ENCODE data around the gene DAD1.
"Not testable (repeated sequence)": the region's sequence is repeated elsewhere in the genome, so short reads cannot be mapped to it uniquely, and the experiment has no call there.

DAD1 gene

GRCh38 chr14:22569737-22570131, 19.3 kb downstream of the DAD1 start:
- Histone ChIP-seq H4K20me1 (ENCODE audit: insufficient read depth, low read length) (peaks cover 5% of the 10 kb centered on the region; the same call in 1 of the 2 replicates), H3K4me2 (ENCODE audit: low read length) (peak overlapping the region; percentile 57), H3K4me3 (ENCODE audit: low read length) (peak overlapping the region; percentile 65), H3K9me3 (ENCODE audit: insufficient read depth, low read length) (no peaks in the 10 kb centered on the region), H3K4me1 (ENCODE audit: low read length) (peaks cover 35% of the 10 kb centered on the region), H3K79me2 (ENCODE audit: low read length) (peaks cover 34% of the 10 kb centered on the region), H3K27me3 (ENCODE audit: low read depth, low read length) (no peaks in the 10 kb centered on the region), H3K36me3 (replicated peaks; ENCODE audit: low read depth, low read length) (peaks cover 53% of the 10 kb centered on the region), H3K9ac (ENCODE audit: low read length) (peak overlapping the region; percentile 55), H2AFZ (ENCODE audit: low read depth, low read length) (no peak overlapping the region), H3K27ac (ENCODE audit: low read length) (peak overlapping the region; percentile 37)
- TF ChIP-seq EZH2phosphoT487 (IDR thresholded peaks at IDR 0.05; ENCODE audit: low read depth) = no peak
- TF ChIP-seq, protein P1, sequence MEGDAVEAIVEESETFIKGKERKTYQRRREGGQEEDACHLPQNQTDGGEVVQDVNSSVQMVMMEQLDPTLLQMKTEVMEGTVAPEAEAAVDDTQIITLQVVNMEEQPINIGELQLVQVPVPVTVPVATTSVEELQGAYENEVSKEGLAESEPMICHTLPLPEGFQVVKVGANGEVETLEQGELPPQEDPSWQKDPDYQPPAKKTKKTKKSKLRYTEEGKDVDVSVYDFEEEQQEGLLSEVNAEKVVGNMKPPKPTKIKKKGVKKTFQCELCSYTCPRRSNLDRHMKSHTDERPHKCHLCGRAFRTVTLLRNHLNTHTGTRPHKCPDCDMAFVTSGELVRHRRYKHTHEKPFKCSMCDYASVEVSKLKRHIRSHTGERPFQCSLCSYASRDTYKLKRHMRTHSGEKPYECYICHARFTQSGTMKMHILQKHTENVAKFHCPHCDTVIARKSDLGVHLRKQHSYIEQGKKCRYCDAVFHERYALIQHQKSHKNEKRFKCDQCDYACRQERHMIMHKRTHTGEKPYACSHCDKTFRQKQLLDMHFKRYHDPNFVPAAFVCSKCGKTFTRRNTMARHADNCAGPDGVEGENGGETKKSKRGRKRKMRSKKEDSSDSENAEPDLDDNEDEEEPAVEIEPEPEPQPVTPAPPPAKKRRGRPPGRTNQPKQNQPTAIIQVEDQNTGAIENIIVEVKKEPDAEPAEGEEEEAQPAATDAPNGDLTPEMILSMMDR (IDR thresholded peaks at IDR 0.05; ENCODE audit: low read depth, low read length) = no peak

DNA sequence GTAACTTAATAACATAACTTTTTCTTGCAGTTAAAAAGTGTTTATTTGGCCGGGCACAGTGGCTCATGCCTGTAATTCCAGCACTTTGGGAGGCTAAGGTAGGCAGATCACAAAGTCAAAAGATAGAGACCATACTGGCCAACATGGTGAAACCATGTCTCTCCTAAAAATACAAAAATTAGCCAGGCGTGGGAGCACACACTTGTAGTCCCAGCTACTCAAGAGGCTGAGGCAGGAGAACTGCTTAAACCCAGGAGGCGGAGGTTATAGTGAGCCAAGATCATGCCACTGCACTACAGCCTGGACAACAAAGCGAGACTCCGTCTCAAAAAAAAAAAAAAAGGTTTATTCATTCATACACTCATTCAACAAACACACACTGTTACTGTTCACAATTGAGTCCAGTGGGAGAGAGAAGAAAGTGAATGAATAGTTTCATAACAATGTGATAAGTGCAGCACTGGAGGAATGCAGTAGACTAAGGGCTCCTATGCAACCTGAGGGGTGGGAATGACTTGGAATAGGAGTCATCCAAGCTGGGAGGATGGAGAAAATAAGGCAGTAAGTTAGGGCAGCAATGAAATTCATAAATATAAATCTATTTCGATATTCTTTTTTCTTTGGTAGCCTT, 19.8 kb downstream of the DAD1 start:
- no peak overlapping the region for H3K9ac ChIP-seq (ENCODE audit: low read length)

DNA sequence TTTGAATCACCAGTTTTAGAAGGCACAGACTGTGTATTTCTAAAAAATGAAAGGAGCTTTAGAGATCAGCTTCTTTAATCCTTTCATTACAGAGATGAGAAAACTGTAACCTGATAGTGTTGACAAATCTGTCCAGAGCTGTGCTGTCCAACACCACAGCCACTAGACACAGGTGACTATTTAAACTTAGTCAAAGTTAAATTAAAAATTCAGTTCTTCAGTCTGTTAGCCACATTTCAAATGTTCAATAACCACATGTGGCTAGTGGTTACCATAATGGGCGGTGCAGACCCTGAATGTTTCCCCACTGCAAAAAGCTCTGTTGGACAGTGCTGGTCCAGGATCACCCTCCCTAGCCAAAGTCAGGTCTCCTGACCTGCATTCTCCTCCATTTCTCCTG, 21.6 kb downstream of the DAD1 start:
- Histone ChIP-seq H3K9ac (ENCODE audit: low read length) (no peak overlapping the region), H3K4me2 (ENCODE audit: low read length) (no peak overlapping the region), H3K79me2 (ENCODE audit: low read length) (peaks cover 34% of the 10 kb centered on the region), H3K27ac (ENCODE audit: low read length) (no peak overlapping the region), H3K9me3 (ENCODE audit: insufficient read depth, low read length) (no peaks in the 10 kb centered on the region), H3K4me1 (ENCODE audit: low read length) (peaks cover 35% of the 10 kb centered on the region), H3K36me3 (replicated peaks; ENCODE audit: low read depth, low read length) (peaks cover 47% of the 10 kb centered on the region), H3K4me3 (ENCODE audit: low read length) (no peak overlapping the region), H3K27me3 (ENCODE audit: low read depth, low read length) (no peaks in the 10 kb centered on the region), H2AFZ (ENCODE audit: low read depth, low read length) (no peak overlapping the region), H4K20me1 (ENCODE audit: insufficient read depth, low read length) (peaks cover 5% of the 10 kb centered on the region; the same call in 1 of the 2 replicates)
- TF ChIP-seq EZH2phosphoT487 (IDR thresholded peaks at IDR 0.05; ENCODE audit: low read depth) = no peak
- TF ChIP-seq, protein P1 (IDR thresholded peaks at IDR 0.05; ENCODE audit: low read depth, low read length) = no peak

More for the DNA sequence above, 19.8 kb downstream of the DAD1 start:
- Histone ChIP-seq H3K79me2 (ENCODE audit: low read length) (peaks cover 34% of the 10 kb centered on the region), H3K4me3 (ENCODE audit: low read length) (no peak overlapping the region), H3K4me2 (ENCODE audit: low read length) (peak overlapping the region; percentile 57; the same call in 1 of the 2 replicates), H3K4me1 (ENCODE audit: low read length) (peaks cover 35% of the 10 kb centered on the region), H3K27ac (ENCODE audit: low read length) (no peak overlapping the region), H3K9me3 (ENCODE audit: insufficient read depth, low read length) (no peaks in the 10 kb centered on the region), H2AFZ (ENCODE audit: low read depth, low read length) (no peak overlapping the region), H3K36me3 (replicated peaks; ENCODE audit: low read depth, low read length) (peaks cover 53% of the 10 kb centered on the region), H3K27me3 (ENCODE audit: low read depth, low read length) (no peaks in the 10 kb centered on the region), H4K20me1 (ENCODE audit: insufficient read depth, low read length) (peaks cover 5% of the 10 kb centered on the region; the same call in 1 of the 2 replicates)
- TF ChIP-seq EZH2phosphoT487 (IDR thresholded peaks at IDR 0.05; ENCODE audit: low read depth) = no peak
- TF ChIP-seq, protein P1 (IDR thresholded peaks at IDR 0.05; ENCODE audit: low read depth, low read length) = no peak

DNA sequence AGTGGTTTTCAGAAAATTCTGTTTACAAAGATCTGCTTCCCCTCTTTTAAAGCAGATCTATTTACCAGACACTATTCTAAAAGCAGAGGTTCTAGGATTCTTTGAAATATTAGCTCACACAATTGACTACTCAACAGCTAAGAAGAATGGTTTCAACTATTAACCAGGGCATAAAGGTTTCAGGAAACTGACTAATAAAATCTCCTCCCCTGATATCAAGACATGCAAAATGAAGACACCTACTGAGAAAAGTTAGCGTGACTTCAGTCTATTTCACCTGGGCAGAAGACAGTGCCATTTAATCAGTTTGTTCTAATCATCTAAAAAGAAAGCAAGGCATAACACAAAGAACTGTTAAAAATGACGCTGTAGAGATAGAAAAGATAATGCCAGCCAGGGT, 22.2 kb downstream of the DAD1 start:
- Histone ChIP-seq H3K36me3 (replicated peaks; ENCODE audit: low read depth, low read length) (peaks cover 41% of the 10 kb centered on the region), H3K4me2 (ENCODE audit: low read length) (no peak overlapping the region)

DNA sequence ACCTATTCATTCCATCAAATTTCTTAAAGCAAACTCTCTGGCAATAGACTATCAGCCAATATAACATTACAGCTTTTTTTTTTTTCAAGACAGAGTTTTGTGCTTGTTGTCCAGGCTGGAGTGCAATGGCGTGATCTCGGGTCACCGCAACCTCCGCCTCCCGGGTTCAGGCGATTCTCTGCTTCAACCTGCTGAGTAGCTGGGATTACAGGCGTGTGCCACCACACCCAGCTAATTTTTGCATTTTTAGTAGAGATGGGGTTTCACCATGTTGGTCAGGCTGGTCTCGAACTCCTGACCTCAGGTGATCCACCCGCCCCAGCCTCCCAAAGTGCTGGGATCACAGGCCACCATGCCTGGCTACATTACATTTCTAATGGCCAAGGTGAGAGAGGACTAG, 22.8 kb downstream of the DAD1 start:
- H3K27me3 ChIP-seq (ENCODE audit: low read depth, low read length); H4K20me1 ChIP-seq (ENCODE audit: insufficient read depth, low read length); H3K4me3 ChIP-seq (ENCODE audit: low read length); H2AFZ ChIP-seq (ENCODE audit: low read depth, low read length); H3K9ac ChIP-seq (ENCODE audit: low read length); H3K9me3 ChIP-seq (ENCODE audit: insufficient read depth, low read length); H3K27ac ChIP-seq (ENCODE audit: low read length); H3K4me2 ChIP-seq (ENCODE audit: low read length): not testable (repeated sequence)
- Histone ChIP-seq H3K36me3 (replicated peaks; ENCODE audit: low read depth, low read length) (peaks cover 41% of the 10 kb centered on the region), H3K79me2 (ENCODE audit: low read length) (peaks cover 34% of the 10 kb centered on the region), H3K4me1 (ENCODE audit: low read length) (peaks cover 35% of the 10 kb centered on the region)

More for the DNA sequence above, 22.2 kb downstream of the DAD1 start:
- Histone ChIP-seq H3K9me3 (ENCODE audit: insufficient read depth, low read length) (no peaks in the 10 kb centered on the region), H3K27me3 (ENCODE audit: low read depth, low read length) (no peaks in the 10 kb centered on the region), H2AFZ (ENCODE audit: low read depth, low read length) (no peak overlapping the region), H3K4me1 (ENCODE audit: low read length) (peaks cover 35% of the 10 kb centered on the region), H3K9ac (ENCODE audit: low read length) (no peak overlapping the region), H3K4me3 (ENCODE audit: low read length) (no peak overlapping the region), H4K20me1 (ENCODE audit: insufficient read depth, low read length) (peaks cover 5% of the 10 kb centered on the region; the same call in 1 of the 2 replicates), H3K79me2 (ENCODE audit: low read length) (peaks cover 34% of the 10 kb centered on the region), H3K27ac (ENCODE audit: low read length) (no peak overlapping the region)
- TF ChIP-seq, protein P1 (IDR thresholded peaks at IDR 0.05; ENCODE audit: low read depth, low read length) = no peak
- TF ChIP-seq EZH2phosphoT487 (IDR thresholded peaks at IDR 0.05; ENCODE audit: low read depth) = no peak
